ENCODE results near the gene NTRK3. TPM values are rescaled to one million over a fixed set of nuclear protein-coding genes. Genes with fewer than 3 reads are reported as not detected.

The NTRK3 gene
- total RNA-seq, 2 experiments from 2014 or later, result not detected

GRCh38 chr15:88021601-88022000 is 234.9 kb downstream of the NTRK3 start:
- Mint-ChIP-seq H3K9me3 (no peaks in the 10 kb centered on the region), H3K36me3 (ENCODE audit: low read depth) (no peaks in the 10 kb centered on the region), H3K27ac (no peak overlapping the region), H3K4me1 (ENCODE audit: low read depth) (no peaks in the 10 kb centered on the region), H3K27me3 (peaks cover 2% of the 10 kb centered on the region), H3K4me3 (no peak overlapping the region)
- DNase-seq, result no peak
- no peak for TF ChIP-seq CTCF (IDR thresholded peaks at IDR 0.05)
- ChIA-PET POLR2A (interaction anchor here (0.9 kb wide), 1 partner anchor 199 kb away, joined by 3 read pairs; no protein-coding TSS in a partner anchor), CTCF (no interaction called here)
- ATAC-seq, result no peak
- intact Hi-C loops (cut with micrococcal nuclease), result no loop called here

- H3K36me3 Mint-ChIP-seq (ENCODE audit: low read depth), result no peaks in the 10 kb centered on the region
- POLR2A ChIA-PET, result no interaction called here
- no peaks in the 10 kb centered on the region for H3K9me3 Mint-ChIP-seq
- no peak overlapping the region for H3K27ac Mint-ChIP-seq
- no peak overlapping the region for H3K4me3 Mint-ChIP-seq
- H3K27me3 Mint-ChIP-seq, result peaks cover 2% of the 10 kb centered on the region
- no peak for DNase-seq
- H3K4me1 Mint-ChIP-seq (ENCODE audit: low read depth), result no peaks in the 10 kb centered on the region
- no peak for ATAC-seq
- intact Hi-C loops (cut with micrococcal nuclease), result no loop called here
- TF ChIP-seq CTCF (IDR thresholded peaks at IDR 0.05), result no peak
- CTCF ChIA-PET, result no interaction called here
Measured at GRCh38 chr15:88020806-88021205, 235.7 kb downstream of the NTRK3 start.

- Mint-ChIP-seq H3K4me1 (ENCODE audit: low read depth) (no peaks in the 10 kb centered on the region), H3K27me3 (no peaks in the 10 kb centered on the region), H3K9me3 (no peaks in the 10 kb centered on the region), H3K27ac (no peak overlapping the region), H3K4me3 (no peak overlapping the region), H3K36me3 (ENCODE audit: low read depth) (no peaks in the 10 kb centered on the region)
- ChIA-PET CTCF (no interaction called here), POLR2A (no interaction called here)
- ATAC-seq (no peak), DNase-seq (no peak)
- no peak for TF ChIP-seq CTCF (IDR thresholded peaks at IDR 0.05)
- intact Hi-C loops (cut with micrococcal nuclease), result no loop called here
Measured at GRCh38 chr15:88019656-88020055, 236.9 kb downstream of the NTRK3 start.

GRCh38 chr15:88018869-88019641 is 237.5 kb downstream of the NTRK3 start:
- intact Hi-C loops (cut with micrococcal nuclease), result no loop called here
- Mint-ChIP-seq H3K4me3 (no peak overlapping the region), H3K4me1 (ENCODE audit: low read depth) (no peaks in the 10 kb centered on the region), H3K9me3 (no peaks in the 10 kb centered on the region), H3K36me3 (ENCODE audit: low read depth) (no peaks in the 10 kb centered on the region), H3K27me3 (no peaks in the 10 kb centered on the region), H3K27ac (no peak overlapping the region)
- ChIA-PET CTCF (no interaction called here), POLR2A (no interaction called here)
- ATAC-seq (no peak), DNase-seq (no peak)
- no peak for TF ChIP-seq CTCF (IDR thresholded peaks at IDR 0.05)

- no peak for ATAC-seq
- intact Hi-C loops (cut with micrococcal nuclease), result no loop called here
- H3K27ac Mint-ChIP-seq, result no peak overlapping the region
- DNase-seq, result no peak
- H3K27me3 Mint-ChIP-seq, result no peaks in the 10 kb centered on the region
- ChIA-PET POLR2A (no interaction called here), CTCF (interaction anchor here (0.7 kb wide), 1 partner anchor 14 kb away, joined by 3 read pairs; no protein-coding TSS in a partner anchor)
- TF ChIP-seq CTCF (IDR thresholded peaks at IDR 0.05), result no peak
- no peak overlapping the region for H3K4me3 Mint-ChIP-seq
- no peaks in the 10 kb centered on the region for H3K4me1 Mint-ChIP-seq (ENCODE audit: low read depth)
- no peaks in the 10 kb centered on the region for H3K9me3 Mint-ChIP-seq
- H3K36me3 Mint-ChIP-seq (ENCODE audit: low read depth), result no peaks in the 10 kb centered on the region
Measured at GRCh38 chr15:88017753-88018152, 238.8 kb downstream of the NTRK3 start.
